H9 (cell line): Measurements from ENCODE around the gene TRNAU1AP. TPM values are rescaled to one million over a fixed set of nuclear protein-coding genes. Genes with fewer than 3 reads are reported as not detected.

Source experiments
- DNase-seq: peaks from one replicate; pipeline ENCODE4 v3.0.0-alpha.2; 2017
- H2AFZ ChIP-seq: one replicate; pipeline ENCODE4 v1.6.1; 2013; ENCODE audit warnings: mild to moderate bottlenecking, low read length, control low read depth, moderate library complexity
- H2AK5ac ChIP-seq: 2 replicates; pipeline ENCODE4 v1.6.1; 2013; ENCODE audit warnings: low read length, control low read depth, mixed read lengths; ENCODE audit not compliant: insufficient read length
- H2BK120ac ChIP-seq: one replicate; pipeline ENCODE4 v1.6.1; 2013; ENCODE audit warnings: low read depth, mild to moderate bottlenecking, low read length, control low read depth, inconsistent platforms; ENCODE audit not compliant: poor library complexity, severe bottlenecking
- H2BK12ac ChIP-seq: 2 replicates; pipeline ENCODE4 v1.6.1; 2013; ENCODE audit warnings: low read length, control low read depth, mixed read lengths, low read depth; ENCODE audit not compliant: insufficient read length
- H2BK15ac ChIP-seq: 2 replicates; pipeline ENCODE4 v1.6.1; 2013; ENCODE audit warnings: low read depth, low read length, control low read depth
- H2BK20ac ChIP-seq: one replicate; pipeline ENCODE4 v1.6.1; 2013; ENCODE audit warnings: low read depth, mild to moderate bottlenecking, low read length, control low read depth, inconsistent platforms; ENCODE audit not compliant: poor library complexity, severe bottlenecking
- H2BK5ac ChIP-seq: 2 replicates; pipeline ENCODE4 v1.6.1; 2013; ENCODE audit warnings: low read length, control low read depth, mixed read lengths; ENCODE audit not compliant: insufficient read length
- H3K14ac ChIP-seq: 2 replicates; pipeline ENCODE4 v1.6.1; 2013; ENCODE audit warnings: low read length, control low read depth; ENCODE audit not compliant: insufficient read depth
- H3K18ac ChIP-seq: 2 replicates; pipeline ENCODE4 v1.6.1; 2013; ENCODE audit warnings: low read depth, mild to moderate bottlenecking, mixed read lengths, low read length, control low read depth; ENCODE audit not compliant: insufficient read length
- H3K23ac ChIP-seq: 2 replicates; pipeline ENCODE4 v1.6.1; 2013; ENCODE audit warnings: low read length, control low read depth, mixed read lengths, low read depth; ENCODE audit not compliant: insufficient read length
- H3K23me2 ChIP-seq: 2 replicates; pipeline ENCODE4 v1.6.1; 2013; ENCODE audit warnings: low read depth, mild to moderate bottlenecking, mixed read lengths, low read length, control low read depth; ENCODE audit not compliant: insufficient read length, poor library complexity, severe bottlenecking
- H3K27ac ChIP-seq: 2 replicates; pipeline ENCODE4 v1.5.1; 2013; ENCODE audit warnings: low read length, control low read depth, mixed read lengths, low read depth; ENCODE audit not compliant: insufficient read length
- H3K27me3 ChIP-seq: 2 replicates; pipeline ENCODE4 v1.6.1; 2013; ENCODE audit warnings: low read length, control low read depth, inconsistent platforms; ENCODE audit not compliant: insufficient read depth
- H3K4ac ChIP-seq: 2 replicates; pipeline ENCODE4 v1.6.1; 2013; ENCODE audit warnings: low read depth, mild to moderate bottlenecking, control low read depth, inconsistent platforms, low read length, moderate library complexity
- H3K4me1 ChIP-seq: 2 replicates; pipeline ENCODE4 v1.6.1; 2013; ENCODE audit warnings: low read length, control low read depth, inconsistent platforms; ENCODE audit not compliant: insufficient read depth
- H3K4me2 ChIP-seq: 2 replicates; pipeline ENCODE4 v1.6.1; 2013; ENCODE audit warnings: low read length, control low read depth, mixed read lengths; ENCODE audit not compliant: insufficient read length, insufficient read depth
- H3K56ac ChIP-seq: 2 replicates; pipeline ENCODE4 v1.6.1; 2013; ENCODE audit warnings: low read depth, mild to moderate bottlenecking, mixed read lengths, low read length, control low read depth; ENCODE audit not compliant: insufficient read length
- H3K79me1 ChIP-seq: 2 replicates; pipeline ENCODE4 v1.6.1; 2013; ENCODE audit warnings: low read depth, mild to moderate bottlenecking, moderate library complexity, low read length, control low read depth, inconsistent platforms; ENCODE audit not compliant: insufficient read depth, poor library complexity, severe bottlenecking
- H3K79me2 ChIP-seq: 2 replicates; pipeline ENCODE4 v1.6.1; 2013; ENCODE audit warnings: low read length, control low read depth, inconsistent platforms; ENCODE audit not compliant: insufficient read depth
- H3K9ac ChIP-seq: 2 replicates; pipeline ENCODE4 v1.6.1; 2013; ENCODE audit warnings: low read length, control low read depth, mixed read lengths; ENCODE audit not compliant: insufficient read length; ENCODE audit errors: extremely low read depth
- H3K9me3 ChIP-seq: one replicate; pipeline ENCODE4 v1.6.1; 2013; ENCODE audit warnings: low read depth, low read length, inconsistent platforms; ENCODE audit not compliant: control insufficient read depth
- H3T11ph ChIP-seq: one replicate; pipeline ENCODE4 v1.6.1; 2013; ENCODE audit warnings: mild to moderate bottlenecking, low read length, control low read depth, inconsistent platforms
- H4K20me1 ChIP-seq: one replicate; pipeline ENCODE4 v1.6.1; 2013; ENCODE audit not compliant: control insufficient read depth, insufficient read length, insufficient read depth
- H4K5ac ChIP-seq: 2 replicates; pipeline ENCODE4 v1.6.1; 2013; ENCODE audit warnings: low read depth, mild to moderate bottlenecking, mixed read lengths, low read length, control low read depth; ENCODE audit not compliant: insufficient read length
- H4K8ac ChIP-seq: replicated peaks from 2 replicates; pipeline ENCODE4 v1.6.1; 2013; ENCODE audit warnings: low read length, control low read depth, mixed read lengths, low read depth; ENCODE audit not compliant: insufficient read length
- H4K91ac ChIP-seq: 2 replicates; pipeline ENCODE4 v1.6.1; 2013; ENCODE audit warnings: low read depth, mild to moderate bottlenecking, moderate library complexity, mixed read lengths, low read length, control low read depth; ENCODE audit not compliant: insufficient read length
- H3K27ac Mint-ChIP-seq, 3 experiments: 2 replicates in 2 of 3; 3 replicates in 1 of 3; pipeline ENCODE4 v1.8.0; 2020 to 2021; ENCODE audit warnings: mixed read lengths in 3 of 3, mild to moderate bottlenecking in 1 of 3, moderate library complexity in 1 of 3
- H3K27me3 Mint-ChIP-seq: 2 replicates; pipeline ENCODE4 v1.8.0; 2021; ENCODE audit warnings: low read depth, mild to moderate bottlenecking, moderate library complexity, mixed read lengths
- H3K36me3 Mint-ChIP-seq, 3 experiments: 2 replicates in 2 of 3; 3 replicates in 1 of 3; pipeline ENCODE4 v1.8.0; 2020 to 2021; ENCODE audit warnings: low read depth in 3 of 3, mixed read lengths in 3 of 3; ENCODE audit not compliant: insufficient read depth in 1 of 3
- H3K4me1 Mint-ChIP-seq, 2 experiments: 2 replicates each; pipeline ENCODE4 v1.8.0; 2020; ENCODE audit warnings: mixed read lengths in 2 of 2
- H3K4me3 Mint-ChIP-seq, 2 experiments: 2 replicates in 1 of 2; 3 replicates in 1 of 2; pipeline ENCODE4 v1.8.0; 2020 to 2021; ENCODE audit warnings: mild to moderate bottlenecking in 2 of 2, mixed read lengths in 2 of 2, moderate library complexity in 1 of 2
- H3K9me3 Mint-ChIP-seq, 2 experiments: 2 replicates in 1 of 2; 3 replicates in 1 of 2; pipeline ENCODE4 v1.8.0; 2020; ENCODE audit warnings: mild to moderate bottlenecking in 2 of 2, mixed read lengths in 2 of 2, moderate library complexity in 1 of 2
- CTCF ChIP-seq: fragments of 200-600 bp; sonication (generic); conservative IDR thresholded peaks from 3 replicates; pipeline ENCODE4 v1.8.0; 2021; ENCODE audit warnings: antibody characterized with exemption, mild to moderate bottlenecking
- WGBS: extraction: QIAGEN DNeasy Blood & Tissue Kit; methylation state at CpG from one replicate; pipeline ENCODE4 v1.1.7; 2013; ENCODE audit warnings: missing lambda C conversion rate, low lambda C conversion rate, mixed read lengths; ENCODE audit not compliant: insufficient read length; ENCODE audit errors: extremely low coverage; 5-methylcytosine and 5-hydroxymethylcytosine counted together
- total RNA-seq: library from RNA; stranded (reverse); gene quantifications from 2 replicates; pipeline ENCODE4 v1.2.1, GENCODE V29; 2021

TRNAU1AP gene
- total RNA-seq, 1 experiment from 2014 or later, result 45.0 TPM

- no peak for DNase-seq
- peak overlapping the region; percentile 78 to 99 (median 96) for H3K27ac Mint-ChIP-seq
- peak overlapping the region; percentile 2 for H4K5ac ChIP-seq
- peak overlapping the region; percentile 1 for H2BK120ac ChIP-seq
- H3K27ac ChIP-seq, result no peak overlapping the region
- H4K8ac ChIP-seq, result no peak overlapping the region
- H2BK5ac ChIP-seq, result no peak overlapping the region
- H3K79me1 ChIP-seq, result no peaks in the 10 kb centered on the region
- H3K4me1 ChIP-seq, result peaks cover 14% of the 10 kb centered on the region
- no peaks in the 10 kb centered on the region for H4K20me1 ChIP-seq
- H3K4me1 Mint-ChIP-seq, result peaks cover 37 to 45% of the 10 kb centered on the region in 2 experiments
- peaks cover 6% of the 10 kb centered on the region for H3K27me3 Mint-ChIP-seq
- peak overlapping the region; percentile 61 for H3K14ac ChIP-seq
- peak overlapping the region; percentile 21 for H2AK5ac ChIP-seq
- H3K23ac ChIP-seq, result no peak overlapping the region
- H3K9me3 Mint-ChIP-seq, result 0 out of 5 replicates have a peak, but pooled peaks cover 0 to 3% of the 10 kb centered on the region in 2 experiments
- no peaks in the 10 kb centered on the region for H3K9me3 ChIP-seq
- H3K9ac ChIP-seq, result peak overlapping the region; percentile 78
- no peak overlapping the region for H3K56ac ChIP-seq
- no peak for TF ChIP-seq CTCF
- no peaks in the 10 kb centered on the region for H3K27me3 ChIP-seq
- no peak overlapping the region for H2BK20ac ChIP-seq
- peak overlapping the region; percentile 86 for H3K4me2 ChIP-seq
- peaks cover 14 to 30% (median 24%) of the 10 kb centered on the region in 3 experiments for H3K36me3 Mint-ChIP-seq
- peak overlapping the region; percentile 18 for H2BK12ac ChIP-seq
- H3K18ac ChIP-seq, result peak overlapping the region; percentile 78
- H3T11ph ChIP-seq, result no peak overlapping the region
- H3K4ac ChIP-seq, result no peak overlapping the region; the same call in 1 of the 2 replicates
- H2BK15ac ChIP-seq, result no peak overlapping the region
- no peak overlapping the region for H2AFZ ChIP-seq
- peaks cover 24% of the 10 kb centered on the region; the same call in 1 of the 2 replicates for H3K79me2 ChIP-seq
- H3K4me3 Mint-ChIP-seq, result peak overlapping the region; percentile 84 to 91
- peaks cover 8% of the 10 kb centered on the region for H3K23me2 ChIP-seq
- no CpG with 5 or more reads among the region's 21 CpGs for WGBS
- H4K91ac ChIP-seq, result no peak overlapping the region
These were observed 34.0 kb upstream of the TRNAU1AP start for GRCh38 chr1:28518745-28519341.
